Effector memory CD4-positive, alpha-beta T cell (primary cell): ENCODE results near the gene TBC1D10B.
"Not testable (repeated sequence)": the region's sequence is repeated elsewhere in the genome, so short reads cannot be mapped to it uniquely, and the experiment has no call there.

Source experiments
- DNase-seq, 3 donors: peaks; one replicate each; pipeline ENCODE4 v3.0.0-alpha.2; 2020
- H3K27ac ChIP-seq: 2 replicates; pipeline ENCODE4 v1.7.0; 2013; ENCODE audit warnings: mild to moderate bottlenecking, low read length, moderate library complexity; ENCODE audit not compliant: insufficient read depth, poor library complexity, severe bottlenecking
- H3K27me3 ChIP-seq: replicated peaks from 2 replicates; pipeline ENCODE4 v1.7.0; 2013; ENCODE audit warnings: mild to moderate bottlenecking, low read length; ENCODE audit not compliant: insufficient read depth, control insufficient read depth, poor library complexity, severe bottlenecking
- H3K36me3 ChIP-seq: 2 replicates; pipeline ENCODE4 v1.7.0; 2013; ENCODE audit warnings: mild to moderate bottlenecking, low read length, moderate library complexity; ENCODE audit not compliant: control insufficient read depth, insufficient read depth
- H3K4me1 ChIP-seq: 2 replicates; pipeline ENCODE4 v1.7.0; 2013; ENCODE audit warnings: low read length, mild to moderate bottlenecking; ENCODE audit not compliant: control insufficient read depth, insufficient read depth, poor library complexity, severe bottlenecking
- H3K4me3 ChIP-seq: 2 replicates; pipeline ENCODE4 v1.7.0; 2013; ENCODE audit warnings: low read length, low read depth, mild to moderate bottlenecking; ENCODE audit not compliant: insufficient read depth, poor library complexity, severe bottlenecking
- H3K9me3 ChIP-seq: 2 replicates; pipeline ENCODE4 v1.7.0; 2013; ENCODE audit warnings: mild to moderate bottlenecking, low read length, moderate library complexity; ENCODE audit not compliant: control insufficient read depth

TBC1D10B gene

GRCh38 chr16:30324220-30324619 lies 46.1 kb downstream of the TBC1D10B start:
- H3K4me1 ChIP-seq, H3K27me3 ChIP-seq, H3K36me3 ChIP-seq, H3K27ac ChIP-seq, DNase-seq, H3K4me3 ChIP-seq, H3K9me3 ChIP-seq: not testable (repeated sequence)

DNA sequence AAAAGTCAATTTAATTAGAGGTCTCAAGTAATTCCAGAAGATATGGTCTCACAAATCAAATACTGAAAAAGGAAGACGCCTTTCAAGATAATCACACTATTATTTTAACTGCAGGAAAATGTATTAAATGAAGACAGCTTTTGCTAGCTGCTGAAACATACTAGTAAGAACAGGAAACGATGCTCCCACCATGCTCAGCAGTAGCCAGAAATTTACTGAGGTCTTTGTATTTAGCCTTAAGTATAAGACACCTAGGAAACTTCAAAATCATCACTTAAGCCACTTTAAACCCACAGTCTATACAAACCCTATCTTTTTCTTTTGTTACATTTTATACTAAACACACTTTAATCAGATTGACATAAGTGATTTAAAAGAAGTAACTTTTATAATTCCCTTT lies 51.6 kb downstream of the TBC1D10B start:
- H3K4me3 ChIP-seq, H3K27ac ChIP-seq, H3K9me3 ChIP-seq, H3K4me1 ChIP-seq, H3K27me3 ChIP-seq, DNase-seq, H3K36me3 ChIP-seq: not testable (repeated sequence)

DNA sequence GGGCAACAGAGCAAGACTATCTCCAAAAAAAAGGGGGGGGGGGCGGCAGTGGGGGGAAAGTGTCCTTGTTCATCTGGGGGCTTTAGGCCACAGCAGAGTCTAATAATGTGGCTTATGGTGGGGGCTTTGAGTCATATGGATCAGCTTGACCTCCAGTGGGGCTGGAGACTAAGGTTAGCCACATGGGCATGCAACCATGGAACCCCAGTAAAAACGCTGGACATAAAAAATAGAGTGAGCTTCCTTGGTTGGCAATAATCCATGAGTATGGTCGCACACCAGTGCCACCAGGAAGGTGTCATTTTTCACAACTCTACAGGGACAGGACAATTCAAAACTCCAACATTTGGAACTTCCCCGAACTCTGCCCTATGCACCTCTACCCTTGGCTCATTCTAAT lies 59.4 kb downstream of the TBC1D10B start:
- not testable (repeated sequence) for H3K27me3 ChIP-seq, H3K36me3 ChIP-seq, H3K9me3 ChIP-seq, H3K4me1 ChIP-seq, H3K27ac ChIP-seq, H3K4me3 ChIP-seq, DNase-seq

DNA sequence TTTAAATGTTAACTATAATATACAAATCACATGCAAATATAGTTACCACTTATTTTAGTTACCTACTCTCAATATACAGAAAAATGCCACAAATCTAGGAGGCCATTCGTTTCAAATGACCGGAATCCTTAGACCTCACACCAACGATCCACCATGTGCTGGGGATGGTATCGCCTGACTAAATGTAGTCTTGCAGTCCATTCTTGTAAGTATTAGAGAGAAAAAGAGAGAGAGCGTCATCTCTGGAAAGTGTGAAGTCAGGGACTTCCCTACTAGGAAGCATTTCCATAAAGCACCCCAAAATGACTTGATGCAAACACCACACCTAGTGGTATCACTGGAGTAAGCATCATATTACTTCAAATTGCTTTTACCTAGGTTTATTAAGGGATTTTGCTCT lies 61.0 kb downstream of the TBC1D10B start:
- H3K9me3 ChIP-seq, H3K4me1 ChIP-seq, H3K27ac ChIP-seq, H3K36me3 ChIP-seq, DNase-seq, H3K4me3 ChIP-seq, H3K27me3 ChIP-seq: not testable (repeated sequence)
